GM12878 (cell line): ENCODE results near the gene NEURL4. TPM values are rescaled to one million over a fixed set of nuclear protein-coding genes. Genes with fewer than 3 reads are reported as not detected.

Source experiments
- ASH2L ChIP-seq: fragments of 300-600, 200-600 bp; sonication (generic); IDR thresholded peaks from 2 replicates; pipeline ENCODE4 v1.6.1; 2017; ENCODE audit warnings: low read depth, mild to moderate bottlenecking, borderline replicate concordance
- CBX5 ChIP-seq: sonication (generic); IDR thresholded peaks from 2 replicates; pipeline ENCODE4 v1.6.1; 2016; ENCODE audit warnings: low read depth, moderate library complexity, mild to moderate bottlenecking, inconsistent platforms
- CEBPB ChIP-seq, 2 experiments: fragments of 150-350 bp in 1 of 2; IDR thresholded peaks; 2 replicates each; pipeline ENCODE4 v1.6.1; 2012 to 2014; ENCODE audit warnings: low read depth in 2 of 2, low read length in 2 of 2, borderline replicate concordance in 1 of 2, inconsistent platforms in 1 of 2
- CHD1 ChIP-seq: IDR thresholded peaks from 2 replicates; pipeline ENCODE4 v1.6.1; 2012; ENCODE audit warnings: low read depth, low read length, improper control_type of control experiment
- CREB1 ChIP-seq: IDR thresholded peaks from 2 replicates; pipeline ENCODE4 v1.6.1; 2012; ENCODE audit warnings: low read depth, mild to moderate bottlenecking, inconsistent platforms
- EED ChIP-seq: sonication (generic); IDR thresholded peaks from 2 replicates; pipeline ENCODE4 v1.6.1; 2016; ENCODE audit warnings: antibody characterized with exemption, low read depth
- ETV6 ChIP-seq, 2 experiments: fragments of 450-650 bp in 1 of 2; IDR thresholded peaks in 1 of 2; conservative IDR thresholded peaks in 1 of 2; 2 replicates each; pipeline ENCODE4 v1.6.1; 2014; ENCODE audit warnings: antibody characterized with exemption in 1 of 2, borderline replicate concordance in 1 of 2, low read depth in 1 of 2, mild to moderate bottlenecking in 1 of 2, moderate library complexity in 1 of 2
- EZH2 ChIP-seq: IDR thresholded peaks from 2 replicates; pipeline ENCODE4 v1.6.1; 2012; ENCODE audit warnings: low read depth, mild to moderate bottlenecking, control low read depth, inconsistent platforms, low read length, borderline replicate concordance; ENCODE audit not compliant: control insufficient read depth
- FOS ChIP-seq: IDR thresholded peaks from 3 replicates; pipeline ENCODE4 v1.6.1; 2011; ENCODE audit warnings: borderline replicate concordance; ENCODE audit not compliant: insufficient read length; ENCODE audit errors: extremely low read depth
- FOXK2 ChIP-seq: fragments of 450-650 bp; IDR thresholded peaks from 2 replicates; pipeline ENCODE4 v1.6.1; 2017; ENCODE audit warnings: mild to moderate bottlenecking, moderate library complexity
- HDAC2 ChIP-seq: fragments of 200-600 bp; sonication (generic); IDR thresholded peaks from 2 replicates; pipeline ENCODE4 v1.6.1; 2017
- NFYA ChIP-seq: IDR thresholded peaks from 2 replicates; pipeline ENCODE4 v1.6.1; 2011; ENCODE audit warnings: low read depth, mild to moderate bottlenecking, low read length, improper control_type of control experiment, borderline replicate concordance
- RBBP5 ChIP-seq: fragments of 200-600 bp; sonication (generic); conservative IDR thresholded peaks from 2 replicates; pipeline ENCODE4 v1.6.1; 2016
- SIN3A ChIP-seq: IDR thresholded peaks from 2 replicates; pipeline ENCODE4 v1.6.1; 2012; ENCODE audit warnings: low read depth, low read length, improper control_type of control experiment
- SMARCA5 ChIP-seq: fragments of 450-650 bp; IDR thresholded peaks from 2 replicates; pipeline ENCODE4 v1.6.1; 2017; ENCODE audit warnings: mild to moderate bottlenecking
- SP1 ChIP-seq: IDR thresholded peaks from one replicate; pipeline ENCODE4 v1.6.1; 2011; ENCODE audit warnings: low read depth, low read length
- TARDBP ChIP-seq: IDR thresholded peaks from 2 replicates; pipeline ENCODE4 v1.6.1; 2016; ENCODE audit warnings: borderline replicate concordance
- TCF12 ChIP-seq: IDR thresholded peaks from 2 replicates; pipeline ENCODE4 v1.6.1; 2011; ENCODE audit warnings: low read depth, mild to moderate bottlenecking, low read length
- TCF7 ChIP-seq: IDR thresholded peaks from 2 replicates; pipeline ENCODE4 v1.6.1; 2014; ENCODE audit warnings: antibody characterized with exemption, borderline replicate concordance
- WRNIP1 ChIP-seq: IDR thresholded peaks from 2 replicates; pipeline ENCODE4 v1.6.1; 2011; ENCODE audit warnings: low read depth, low read length, improper control_type of control experiment, borderline replicate concordance
- ZBED1 ChIP-seq: IDR thresholded peaks from 2 replicates; pipeline ENCODE4 v1.6.1; 2016; ENCODE audit warnings: borderline replicate concordance
- ZNF687 ChIP-seq: fragments of 450-650 bp; IDR thresholded peaks from 2 replicates; pipeline ENCODE4 v1.6.1; 2017; ENCODE audit warnings: mild to moderate bottlenecking, moderate library complexity
- polyA plus RNA-seq, 11 experiments: library from polyadenylated mRNA; depleted of rRNA in 4 of 11; unstranded in 6 of 11; stranded (reverse) in 5 of 11; fragments of >200 nt; fragmentation: Nextera tagmentation in 4 of 11; fragmentation: Illumina TruSeq in 1 of 11; extraction: Ambion mirVana in 4 of 11; extraction: Trizol in 1 of 11; gene quantifications; 1 replicate in 1 of 11; 2 replicates in 10 of 11; pipeline versions ENCODE4 v1.2.1 to v1.2.3, GENCODE V29; 2011 to 2016; ENCODE audit warnings: inconsistent platforms in 2 of 11, missing spikeins in 2 of 11, low read depth in 1 of 11
- total RNA-seq, 4 experiments: library from RNA; depleted of rRNA in 3 of 4; stranded (reverse); fragments of >200 nt in 3 of 4; fragmentation: Illumina TruSeq in 1 of 4; extraction: Trizol in 1 of 4; gene quantifications; 2 replicates each; pipeline versions ENCODE4 v1.2.1 to v1.2.3, GENCODE V29; 2013 to 2021
- TF ChIP-seq, protein P1 (sequence below): IDR thresholded peaks from 2 replicates; pipeline ENCODE4 v1.6.1; 2012; ENCODE audit warnings: low read depth, low read length, improper control_type of control experiment
- TF ChIP-seq, protein P2 (sequence below): fragments of 450-650 bp; conservative IDR thresholded peaks from 2 replicates; pipeline ENCODE4 v1.6.1; 2017; ENCODE audit warnings: mild to moderate bottlenecking, moderate library complexity

Gene NEURL4
- total and polyA plus RNA-seq, 10 of the 15 experiments (the other 5 are each of a cell fraction or from before 2014, with no cell fraction given), result 0.03 to 41.9 (median 10.0) TPM

GRCh38 chr17:7307686-7308624 is 21.2 kb downstream of the NEURL4 start (continued):
- no peak for TF ChIP-seq ETV6 (conservative IDR thresholded peaks at IDR 0.05 in 1 of 2, IDR thresholded peaks at IDR 0.05 in 1 of 2; ENCODE audit: borderline replicate concordance in 1 of 2, low read depth in 1 of 2)
- TF ChIP-seq TCF7, result no peak
- TF ChIP-seq CBX5, result no peak
- TF ChIP-seq HDAC2, result no peak
- TF ChIP-seq FOS, result no peak
- TF ChIP-seq, protein P1, sequence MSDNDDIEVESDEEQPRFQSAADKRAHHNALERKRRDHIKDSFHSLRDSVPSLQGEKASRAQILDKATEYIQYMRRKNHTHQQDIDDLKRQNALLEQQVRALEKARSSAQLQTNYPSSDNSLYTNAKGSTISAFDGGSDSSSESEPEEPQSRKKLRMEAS, result no peak; the same call in 1 of the 2 replicates
- no peak for TF ChIP-seq EZH2
- TF ChIP-seq, protein P2, sequence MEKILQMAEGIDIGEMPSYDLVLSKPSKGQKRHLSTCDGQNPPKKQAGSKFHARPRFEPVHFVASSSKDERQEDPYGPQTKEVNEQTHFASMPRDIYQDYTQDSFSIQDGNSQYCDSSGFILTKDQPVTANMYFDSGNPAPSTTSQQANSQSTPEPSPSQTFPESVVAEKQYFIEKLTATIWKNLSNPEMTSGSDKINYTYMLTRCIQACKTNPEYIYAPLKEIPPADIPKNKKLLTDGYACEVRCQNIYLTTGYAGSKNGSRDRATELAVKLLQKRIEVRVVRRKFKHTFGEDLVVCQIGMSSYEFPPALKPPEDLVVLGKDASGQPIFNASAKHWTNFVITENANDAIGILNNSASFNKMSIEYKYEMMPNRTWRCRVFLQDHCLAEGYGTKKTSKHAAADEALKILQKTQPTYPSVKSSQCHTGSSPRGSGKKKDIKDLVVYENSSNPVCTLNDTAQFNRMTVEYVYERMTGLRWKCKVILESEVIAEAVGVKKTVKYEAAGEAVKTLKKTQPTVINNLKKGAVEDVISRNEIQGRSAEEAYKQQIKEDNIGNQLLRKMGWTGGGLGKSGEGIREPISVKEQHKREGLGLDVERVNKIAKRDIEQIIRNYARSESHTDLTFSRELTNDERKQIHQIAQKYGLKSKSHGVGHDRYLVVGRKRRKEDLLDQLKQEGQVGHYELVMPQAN, result peak; percentile 28; the same call in 1 of the 2 replicates
- peak; percentile 66; the same call in 1 of the 2 replicates for TF ChIP-seq ZNF687
- no peak for TF ChIP-seq FOXK2
- TF ChIP-seq NFYA, result no peak
- peak; percentile 82 for TF ChIP-seq SMARCA5
- peak; percentile 70; the same call in 1 of the 2 replicates for TF ChIP-seq CREB1
- no peak for TF ChIP-seq EED
- TF ChIP-seq RBBP5, result no peak
- no peak for TF ChIP-seq ASH2L
- TF ChIP-seq CEBPB (IDR thresholded peaks at IDR 0.05; ENCODE audit: borderline replicate concordance in 1 of 2, low read depth in 2 of 2, low read length in 2 of 2), result no peak
- no peak for TF ChIP-seq SIN3A
- no peak for TF ChIP-seq CHD1
- TF ChIP-seq TCF12, result 0 out of 2 replicates have a peak, but pooled peaks have one; percentile 1
- TF ChIP-seq ZBED1, result no peak
- TF ChIP-seq SP1, result no peak
- TF ChIP-seq TARDBP, result no peak
- no peak for TF ChIP-seq WRNIP1
